Hepatic stellate cell (primary cell): Measurements from ENCODE around the gene THRB.

ENCODE experiments used
- DNase-seq: peaks from one replicate; pipeline ENCODE4 v3.0.0; 2011; ENCODE audit warnings: low spot score

Gene THRB

DNA sequence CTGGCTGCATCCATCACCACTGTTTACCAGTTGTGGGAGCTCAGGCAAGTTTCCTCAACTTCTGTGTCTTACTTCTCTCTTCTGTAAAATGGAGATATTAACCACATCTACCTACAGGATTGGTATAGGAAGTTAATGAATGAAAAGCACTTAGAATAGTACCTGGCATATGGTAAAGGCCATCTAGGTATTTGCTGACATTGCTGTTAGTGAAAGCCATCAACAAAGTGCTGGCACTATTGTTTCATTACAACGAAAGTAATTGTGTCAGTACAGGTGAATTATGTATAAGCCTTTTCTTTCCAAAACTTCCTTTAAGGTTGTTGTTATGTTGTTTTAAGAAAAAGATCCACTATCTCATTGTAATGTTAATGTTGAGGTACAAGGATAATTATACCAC, 352.5 kb downstream of the THRB start:
- no peak for DNase-seq

DNA sequence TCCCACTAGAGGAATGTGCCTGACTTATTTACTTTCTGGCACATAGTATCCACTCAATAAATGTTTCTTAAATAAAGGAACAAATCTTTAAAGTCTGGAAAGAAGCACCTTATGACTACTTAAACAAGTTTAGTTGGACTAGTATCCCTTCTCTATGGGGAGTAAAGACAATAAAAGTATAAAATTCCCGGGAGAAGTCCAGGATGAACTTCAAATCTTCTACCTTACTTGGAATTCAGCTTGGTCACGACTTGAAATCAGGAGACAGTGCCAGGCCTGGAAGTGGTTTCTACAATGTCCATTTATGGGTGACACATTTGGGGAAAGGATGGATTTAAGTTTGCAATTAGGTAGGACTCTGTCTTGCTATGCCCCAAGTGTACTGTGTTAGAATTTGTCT, 353.1 kb downstream of the THRB start:
- DNase-seq, result no peak

DNA sequence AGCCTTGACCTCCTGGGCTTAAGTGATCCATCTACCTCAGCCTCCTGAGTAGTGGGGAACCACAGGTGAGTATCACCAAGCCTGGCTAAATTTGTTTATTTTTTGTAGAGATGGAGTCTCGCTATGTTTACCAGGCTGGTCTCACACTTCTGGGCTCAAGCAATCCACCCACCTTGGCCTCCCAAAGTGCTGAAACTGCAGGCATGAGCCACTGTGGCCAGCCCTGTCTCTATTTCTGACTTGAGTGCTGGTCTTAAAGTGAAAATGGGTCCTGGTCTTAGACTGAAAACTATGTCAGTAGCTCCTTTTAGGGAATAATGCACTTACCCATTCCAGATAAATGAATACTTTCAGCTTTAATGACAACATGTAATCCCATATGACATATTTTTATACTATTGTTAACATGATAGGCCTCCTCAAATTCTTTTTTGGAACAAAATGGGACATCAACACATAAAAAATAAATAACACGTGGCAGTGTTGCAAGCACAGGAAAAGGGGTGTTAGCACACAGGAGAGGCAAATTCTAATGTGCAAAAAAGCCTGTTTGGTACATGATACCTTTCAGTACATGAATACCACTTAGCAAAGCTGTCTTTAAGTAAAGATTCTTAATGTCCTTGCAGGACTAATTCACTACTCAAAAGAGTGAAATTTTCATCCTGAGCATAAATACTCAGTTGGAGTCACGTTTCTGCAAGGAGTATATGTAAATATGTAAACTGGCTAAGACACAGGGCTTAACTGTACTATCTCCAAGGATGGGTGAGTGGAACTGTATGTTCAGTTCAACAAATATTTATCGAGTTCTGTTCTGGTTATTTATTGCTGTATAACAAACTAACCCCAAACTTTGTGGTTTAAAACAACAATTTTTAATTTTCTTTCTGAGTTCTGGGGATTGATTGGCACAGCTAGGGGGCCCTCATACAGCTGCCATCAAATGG, 354.9 kb downstream of the THRB start:
- DNase-seq, result no peak

DNA sequence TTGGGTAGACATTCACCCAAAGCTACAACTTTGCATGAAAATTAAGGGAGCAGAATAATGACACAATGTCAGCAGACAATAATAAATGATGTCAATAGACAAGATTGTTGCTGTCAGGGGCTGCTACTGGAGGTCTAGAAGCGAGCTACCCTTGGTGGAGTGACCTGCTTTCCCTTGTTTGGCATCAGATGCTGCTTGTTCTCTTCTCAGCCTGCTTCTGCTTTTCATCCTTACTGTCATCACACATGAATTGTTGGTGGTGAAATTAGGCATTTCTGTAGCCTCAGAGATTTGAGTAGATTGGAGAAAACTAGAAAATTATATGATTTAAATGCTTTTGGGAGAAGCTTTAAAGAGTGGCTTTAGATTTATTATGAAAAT, 355.8 kb downstream of the THRB start:
- no peak for DNase-seq

DNA sequence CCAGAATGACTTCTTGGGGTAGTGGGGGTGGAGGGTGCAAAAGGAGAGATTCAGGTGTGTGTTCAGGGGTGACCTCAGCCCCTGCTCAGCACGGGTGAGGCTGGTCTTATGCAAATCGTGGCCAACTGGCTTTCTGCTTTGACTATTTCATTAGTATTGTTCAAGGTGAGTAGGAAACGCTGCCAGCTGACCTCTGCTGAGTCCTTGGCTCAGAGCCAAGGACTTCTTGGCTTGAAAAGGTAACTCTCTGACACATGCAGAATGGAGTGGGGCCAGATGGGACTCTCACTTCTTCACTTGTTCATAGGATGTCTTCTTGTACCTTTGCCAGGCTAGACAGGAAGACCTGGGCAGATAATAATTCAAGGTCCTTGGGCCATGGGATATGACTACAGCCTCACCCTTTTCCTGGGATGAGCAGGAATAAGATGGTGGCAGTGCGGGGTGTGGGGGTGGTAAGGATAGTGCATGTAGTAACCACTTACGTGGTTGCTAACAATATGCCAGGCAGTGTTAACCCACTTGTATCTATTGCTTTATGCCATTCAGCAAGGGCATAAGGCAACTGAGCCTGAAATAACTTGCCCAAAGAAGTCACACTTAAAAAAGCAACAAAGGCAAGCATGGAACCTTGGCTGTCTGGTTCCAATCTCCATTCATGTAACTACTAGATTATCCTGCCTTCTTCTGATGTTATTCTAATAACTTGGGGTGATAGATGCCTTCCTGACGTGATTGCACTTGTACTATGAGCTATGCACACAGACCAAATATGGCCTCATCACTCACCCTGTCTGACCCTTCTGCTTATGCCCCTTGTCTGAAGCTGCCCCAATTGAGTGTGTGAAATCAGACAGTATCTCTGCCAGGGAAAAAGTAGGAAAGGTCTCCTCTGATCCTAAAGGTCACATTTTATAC, 356.4 kb downstream of the THRB start:
- no peak for DNase-seq

DNA sequence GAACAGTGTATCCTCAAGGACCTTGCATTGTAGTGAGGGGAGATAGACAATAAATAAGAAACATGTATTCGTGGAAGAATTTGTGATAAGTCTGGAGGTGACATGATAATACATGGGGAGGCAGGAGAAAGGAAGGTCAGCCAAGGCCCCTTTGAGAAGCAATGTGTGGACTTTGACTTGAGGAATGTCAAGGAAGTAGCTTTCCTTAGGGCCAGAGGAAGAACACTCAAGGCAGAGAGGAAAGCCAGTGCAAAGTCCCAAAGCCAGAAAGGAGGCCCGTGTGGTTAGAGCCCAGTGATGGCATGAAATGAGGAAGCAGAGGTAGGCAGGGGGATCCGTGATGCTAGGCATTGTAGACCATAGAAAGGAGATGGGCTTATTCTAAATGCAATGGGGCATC, 357.3 kb downstream of the THRB start:
- DNase-seq, result no peak

DNA sequence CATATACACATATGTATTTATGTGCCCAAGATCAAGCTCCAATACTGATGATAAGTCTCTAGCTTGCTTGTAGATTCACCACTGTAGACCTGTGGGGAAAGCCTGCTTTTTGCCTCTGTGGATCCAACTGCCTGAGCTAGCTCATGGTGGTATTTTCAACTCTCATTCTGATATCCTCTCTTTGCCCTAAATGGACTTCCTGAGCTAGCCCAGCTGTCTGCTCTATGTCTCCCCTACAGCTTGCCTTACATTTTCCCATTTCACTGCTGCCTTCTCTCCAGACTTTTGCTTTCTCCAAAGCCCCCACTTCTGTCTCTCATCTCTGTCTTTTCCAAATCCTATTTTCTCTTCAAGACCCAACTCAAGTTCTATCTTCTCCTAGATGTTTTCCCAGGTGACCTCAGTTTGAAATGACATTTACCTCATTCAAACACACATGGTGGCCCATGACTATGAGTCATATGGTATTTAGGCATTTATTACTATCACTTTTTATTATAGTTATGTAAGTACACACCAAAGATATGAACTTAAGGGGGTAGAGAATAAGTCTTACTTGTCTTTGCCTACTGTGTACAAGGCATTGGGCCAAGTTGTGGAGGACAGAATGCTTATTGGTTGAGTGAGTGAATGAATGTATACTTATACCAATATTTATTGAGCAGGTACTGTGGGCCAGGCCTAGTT, 357.9 kb downstream of the THRB start:
- DNase-seq, result no peak

DNA sequence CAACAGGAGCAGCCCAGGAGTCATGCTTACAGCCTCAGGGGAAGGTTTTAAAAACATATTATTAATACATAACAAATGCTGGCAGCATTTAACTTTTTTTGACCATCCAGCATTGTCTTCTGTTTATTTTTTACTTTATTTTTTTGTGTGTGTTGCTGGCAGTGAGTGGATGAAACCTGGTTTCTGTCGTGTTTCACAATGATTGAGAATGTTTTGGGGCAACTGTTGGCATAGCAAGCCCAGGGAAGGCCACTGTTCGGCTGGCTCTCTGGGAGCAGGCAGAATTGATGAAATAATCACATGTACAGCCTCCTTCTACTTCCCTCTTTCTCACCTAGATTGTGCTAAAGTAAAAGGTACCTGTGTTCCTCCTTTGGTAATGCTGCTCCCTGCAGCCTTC, 359.4 kb downstream of the THRB start:
- DNase-seq, result no peak

DNA sequence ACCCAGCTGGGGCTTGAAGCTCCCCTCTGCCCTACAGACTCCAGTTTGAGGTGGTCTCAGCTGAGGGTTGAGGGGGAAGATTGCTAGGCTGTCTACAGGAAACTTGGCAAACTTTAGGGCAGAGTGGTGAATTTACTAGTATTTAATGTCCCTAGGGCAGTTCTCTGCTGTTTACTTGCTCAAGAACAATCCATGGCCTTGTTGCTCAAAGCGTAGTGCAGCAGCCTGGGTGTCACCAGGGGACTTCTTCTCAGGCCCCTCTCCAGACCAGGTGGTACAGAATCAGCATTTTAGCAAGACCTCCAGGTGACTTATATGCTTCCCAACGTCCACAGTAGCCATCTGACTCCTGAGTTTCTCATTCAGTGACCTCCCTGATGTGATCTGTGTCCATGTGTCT, 360.7 kb downstream of the THRB start:
- no peak for DNase-seq

DNA sequence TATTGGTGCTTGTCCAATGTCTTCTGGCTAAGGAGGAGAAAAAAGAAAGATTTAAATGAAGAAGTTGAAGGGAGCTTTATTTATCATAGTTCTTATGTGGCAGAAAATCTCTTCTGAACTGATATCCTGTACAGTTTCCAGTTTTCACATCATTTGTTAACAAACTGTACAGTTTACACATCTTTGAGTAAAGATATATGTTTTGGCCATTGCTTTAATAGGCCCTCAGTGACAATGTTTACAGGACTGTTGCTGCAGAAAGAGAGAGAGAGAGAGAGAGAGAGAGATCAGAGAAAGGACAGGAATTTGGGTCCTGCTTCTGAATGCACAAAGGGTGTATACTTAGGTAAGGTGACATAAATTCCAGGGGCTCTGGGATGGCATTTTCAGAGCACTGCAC, 361.2 kb downstream of the THRB start:
- DNase-seq, result no peak

DNA sequence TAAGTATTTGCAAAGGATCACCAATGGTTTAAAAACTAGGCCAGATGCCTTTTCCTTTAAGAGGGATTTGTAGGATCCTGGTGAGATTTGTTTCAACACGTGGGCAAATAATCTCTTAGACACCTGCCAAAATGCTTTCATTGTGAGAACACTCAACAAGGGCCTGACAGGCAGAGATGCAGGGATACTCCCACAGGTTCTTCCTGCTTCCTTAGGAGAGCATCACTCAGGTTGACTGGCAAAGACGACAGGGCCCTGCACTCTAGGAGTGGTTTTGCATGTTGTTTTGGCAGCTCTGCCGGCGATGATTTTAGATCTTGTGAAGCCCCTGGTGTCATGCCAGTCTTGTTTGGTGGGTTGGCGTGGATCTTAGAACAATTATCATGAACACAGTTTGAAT, 365.1 kb downstream of the THRB start:
- no peak for DNase-seq

DNA sequence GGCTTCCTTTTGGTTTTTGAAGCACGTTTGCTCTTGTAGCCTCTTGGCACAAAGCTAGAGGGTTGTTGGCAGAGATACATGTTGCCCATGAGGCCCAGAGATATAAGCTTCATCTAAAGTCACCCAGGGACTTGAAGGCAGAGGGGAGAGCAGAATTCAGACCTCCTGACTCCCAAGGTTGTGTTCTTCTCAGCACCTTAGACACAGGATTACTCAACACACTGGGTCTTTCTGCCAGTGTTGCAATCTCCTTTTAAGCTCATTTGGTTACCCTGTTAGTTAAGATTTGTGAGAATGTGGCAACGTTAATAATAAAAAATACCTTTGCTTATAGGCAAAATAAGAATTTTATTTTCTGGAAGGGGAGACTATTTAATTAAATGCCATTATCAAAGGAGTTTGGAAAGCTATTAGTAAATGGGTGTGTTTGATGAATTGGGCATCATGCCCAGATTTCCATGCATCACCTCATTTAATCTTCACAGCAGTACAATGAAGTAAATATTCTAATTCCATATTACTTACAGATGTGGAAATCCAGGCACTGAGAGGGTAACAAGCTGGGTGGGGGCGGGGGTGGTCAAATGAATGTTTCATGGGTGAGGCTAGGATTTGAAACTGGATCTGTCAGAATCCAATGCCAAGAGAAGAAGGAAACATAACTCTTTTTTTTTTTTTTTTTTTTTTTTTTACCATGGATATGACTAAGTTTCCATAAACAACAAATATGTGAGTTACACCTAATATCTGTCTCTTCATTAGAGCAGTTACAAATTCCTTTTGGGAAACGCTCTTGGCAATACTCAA, 366.2 kb downstream of the THRB start:
- DNase-seq, result no peak

DNA sequence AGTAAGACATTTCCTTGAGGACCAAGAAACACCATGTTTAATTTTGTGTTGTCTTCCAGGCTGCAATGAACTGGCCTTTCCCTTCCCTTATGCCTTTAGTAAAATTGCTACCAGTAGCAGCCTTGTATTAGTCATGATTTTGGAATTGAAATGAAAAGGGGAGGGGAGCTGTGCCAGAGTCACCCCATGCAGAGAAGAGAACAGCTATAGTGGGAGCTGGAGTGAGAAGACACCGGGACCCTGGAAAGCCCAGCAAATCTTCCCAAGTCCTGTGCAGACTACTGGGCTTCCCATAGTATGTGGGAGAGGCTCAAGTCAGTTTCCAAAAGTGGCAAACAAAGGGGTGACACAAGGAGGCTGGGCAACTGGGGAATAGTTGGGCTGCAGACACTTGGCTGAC, 371.1 kb downstream of the THRB start:
- peak; percentile 40 for DNase-seq

DNA sequence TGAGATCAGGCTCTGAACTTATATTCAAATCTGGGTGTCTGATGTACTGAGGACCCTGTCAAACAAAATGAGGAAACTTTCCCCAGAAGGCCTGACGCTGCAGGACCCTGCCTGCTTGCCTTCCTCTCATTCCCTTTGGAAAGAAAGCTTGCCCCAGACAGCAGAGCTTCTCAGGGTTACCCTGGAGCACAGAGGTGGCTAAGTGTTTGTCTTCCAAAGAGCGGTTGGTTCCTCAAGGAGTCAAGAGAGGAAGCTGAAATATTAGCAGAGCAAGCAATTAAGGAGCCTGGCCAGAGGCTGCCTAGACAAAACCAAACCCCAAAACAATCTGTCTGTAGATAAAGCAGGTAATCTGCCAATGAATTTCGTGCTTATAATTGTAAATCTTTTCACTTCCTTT, 374.2 kb downstream of the THRB start:
- no peak for DNase-seq

DNA sequence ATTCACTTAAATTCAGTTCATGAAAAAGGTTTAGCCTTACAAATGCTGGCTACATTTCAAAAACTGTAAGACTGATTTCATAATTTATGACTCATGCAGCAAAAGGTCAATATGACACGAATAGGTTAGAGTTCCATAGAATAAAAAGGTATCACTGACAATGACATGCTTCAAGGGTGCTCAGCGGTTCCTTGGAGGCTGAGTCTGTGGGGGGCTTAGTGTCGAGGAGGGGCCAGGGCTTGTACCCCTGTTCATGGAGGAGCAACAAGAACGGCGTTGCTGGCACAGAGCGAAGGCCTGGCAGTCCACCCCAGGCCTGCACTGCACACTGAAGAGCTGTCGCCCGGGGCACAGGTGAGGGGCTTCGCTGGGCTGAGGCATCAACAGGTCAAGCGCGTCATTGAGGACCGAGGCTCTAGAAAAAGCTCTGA, 375.3 kb downstream of the THRB start:
- DNase-seq, result no peak

DNA sequence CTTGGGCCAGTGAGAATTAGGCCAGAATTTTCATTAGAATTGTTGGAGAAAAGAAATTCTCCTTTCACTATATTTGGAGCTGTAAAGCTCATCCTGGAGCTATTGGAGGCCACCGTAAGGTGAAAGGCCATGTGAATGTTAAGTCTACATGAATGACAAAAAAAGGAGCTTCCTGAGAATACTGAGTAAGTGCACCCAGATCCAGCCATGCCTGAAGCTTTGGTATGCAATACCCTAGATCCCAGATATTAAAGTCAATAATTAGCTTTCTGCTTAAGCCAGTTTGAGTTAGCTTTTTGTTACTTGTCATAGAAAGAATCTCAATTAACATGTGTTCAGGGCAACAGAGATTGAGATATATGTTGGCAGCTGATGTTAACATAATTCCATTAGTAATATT, 377.1 kb downstream of the THRB start:
- DNase-seq, result no peak

DNA sequence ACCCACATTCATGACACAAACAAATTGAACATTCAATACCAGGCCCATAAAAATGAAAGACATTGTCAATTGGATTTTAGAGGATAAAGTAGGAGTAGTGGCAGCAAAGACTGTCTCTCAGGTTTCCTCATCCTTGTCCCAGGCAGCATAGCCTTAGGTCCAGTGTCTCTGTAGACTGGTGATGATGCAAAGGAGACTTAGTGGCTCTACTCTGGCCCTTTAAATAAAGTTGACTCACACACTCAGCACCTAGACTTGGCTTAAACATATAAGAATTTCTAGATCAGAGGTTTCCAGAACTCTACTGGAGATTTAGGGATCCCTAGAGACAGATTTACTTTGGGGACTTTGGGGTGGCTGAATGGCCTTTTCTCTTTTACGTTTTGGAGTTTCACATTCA, 382.9 kb downstream of the THRB start:
- no peak for DNase-seq

DNA sequence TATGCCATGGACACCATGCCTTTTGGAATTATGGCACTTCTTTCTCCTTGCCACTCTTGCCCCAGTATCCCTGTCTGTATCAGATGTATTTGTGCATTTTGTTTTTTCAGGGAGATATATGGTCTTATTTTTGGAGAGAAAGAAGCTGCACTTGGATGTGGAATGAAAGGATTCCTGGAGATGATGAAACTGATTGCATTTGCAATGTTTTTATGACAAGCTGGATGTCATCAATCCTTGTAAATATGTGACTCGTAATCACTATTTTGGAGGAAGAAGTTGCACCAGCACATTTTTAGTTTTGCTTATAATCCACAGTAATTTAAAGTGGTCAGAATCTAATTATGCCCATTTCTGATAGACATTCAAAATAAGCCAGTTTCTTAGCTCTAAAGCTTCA, 384.6 kb downstream of the THRB start:
- DNase-seq, result no peak

DNA sequence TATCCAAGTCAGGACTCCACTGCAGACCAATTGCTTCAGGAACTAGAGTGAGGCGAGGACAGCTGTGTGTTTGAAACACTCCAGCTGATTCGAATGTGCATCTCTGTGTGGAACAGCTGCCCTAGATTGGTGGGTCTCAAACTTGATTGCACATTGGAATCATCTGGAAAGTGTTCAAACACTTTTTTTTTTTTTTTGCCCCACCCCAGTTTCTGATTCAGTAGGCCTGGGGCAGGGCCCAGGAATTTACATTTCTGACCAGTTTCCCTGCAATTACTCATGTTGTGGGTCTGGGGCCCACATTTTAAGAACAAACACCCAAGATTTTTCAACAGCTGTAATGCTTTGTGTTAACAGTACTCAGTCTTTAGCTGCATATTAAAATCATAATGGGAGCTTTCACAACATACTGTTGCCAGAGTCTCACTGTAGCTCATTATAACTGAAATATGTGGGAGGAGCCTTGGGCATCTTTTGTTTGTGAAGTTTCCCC, 392.9 kb downstream of the THRB start:
- no peak for DNase-seq

DNA sequence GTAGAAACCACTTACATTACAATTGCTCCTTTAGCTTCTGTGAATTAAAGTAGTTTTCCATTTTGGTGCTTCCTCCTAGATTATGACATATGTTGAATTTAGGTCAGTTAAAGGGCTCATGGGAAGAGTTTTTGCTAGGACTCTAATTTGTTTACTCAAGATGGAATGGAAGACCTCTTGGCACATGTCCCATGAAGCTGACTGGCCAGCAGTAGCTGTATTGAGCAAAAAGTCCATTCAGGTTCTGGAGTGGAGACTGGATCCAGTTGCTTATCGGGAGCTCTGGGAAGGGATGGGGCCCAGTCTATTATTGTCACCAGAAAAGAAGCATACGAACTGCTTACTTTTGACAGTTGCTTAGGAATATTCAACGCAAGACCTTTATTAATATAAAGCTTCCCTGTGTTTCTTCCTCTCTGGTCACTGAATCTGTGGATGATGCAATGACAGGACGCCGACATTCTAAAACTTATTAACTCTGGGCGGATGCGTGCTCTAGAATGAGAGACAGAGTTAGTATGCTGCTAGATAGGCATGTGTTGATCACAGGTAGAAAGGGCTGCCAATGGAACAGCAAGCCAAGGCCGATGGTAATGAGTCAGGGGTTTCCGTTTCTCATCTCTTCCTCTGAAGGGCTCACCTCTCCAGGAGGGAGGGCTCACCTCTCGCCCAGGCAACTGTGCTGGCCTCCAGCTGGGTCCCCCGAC, 393.8 kb downstream of the THRB start:
- DNase-seq, result peak; percentile 7
